H9 (cell line): ENCODE measurements around the gene NDUFV3. TPM values are rescaled to one million over a fixed set of nuclear protein-coding genes. Genes with fewer than 3 reads are reported as not detected.

Experiments used
- DNase-seq: peaks from one replicate; pipeline ENCODE4 v3.0.0-alpha.2; 2017
- H2AFZ ChIP-seq: one replicate; pipeline ENCODE4 v1.6.1; 2013; ENCODE audit warnings: mild to moderate bottlenecking, low read length, control low read depth, moderate library complexity
- H2AK5ac ChIP-seq: 2 replicates; pipeline ENCODE4 v1.6.1; 2013; ENCODE audit warnings: low read length, control low read depth, mixed read lengths; ENCODE audit not compliant: insufficient read length
- H2BK120ac ChIP-seq: one replicate; pipeline ENCODE4 v1.6.1; 2013; ENCODE audit warnings: low read depth, mild to moderate bottlenecking, low read length, control low read depth, inconsistent platforms; ENCODE audit not compliant: poor library complexity, severe bottlenecking
- H2BK12ac ChIP-seq: 2 replicates; pipeline ENCODE4 v1.6.1; 2013; ENCODE audit warnings: low read length, control low read depth, mixed read lengths, low read depth; ENCODE audit not compliant: insufficient read length
- H2BK15ac ChIP-seq: 2 replicates; pipeline ENCODE4 v1.6.1; 2013; ENCODE audit warnings: low read depth, low read length, control low read depth
- H2BK20ac ChIP-seq: one replicate; pipeline ENCODE4 v1.6.1; 2013; ENCODE audit warnings: low read depth, mild to moderate bottlenecking, low read length, control low read depth, inconsistent platforms; ENCODE audit not compliant: poor library complexity, severe bottlenecking
- H2BK5ac ChIP-seq: 2 replicates; pipeline ENCODE4 v1.6.1; 2013; ENCODE audit warnings: low read length, control low read depth, mixed read lengths; ENCODE audit not compliant: insufficient read length
- H3K14ac ChIP-seq: 2 replicates; pipeline ENCODE4 v1.6.1; 2013; ENCODE audit warnings: low read length, control low read depth; ENCODE audit not compliant: insufficient read depth
- H3K18ac ChIP-seq: 2 replicates; pipeline ENCODE4 v1.6.1; 2013; ENCODE audit warnings: low read depth, mild to moderate bottlenecking, mixed read lengths, low read length, control low read depth; ENCODE audit not compliant: insufficient read length
- H3K23ac ChIP-seq: 2 replicates; pipeline ENCODE4 v1.6.1; 2013; ENCODE audit warnings: low read length, control low read depth, mixed read lengths, low read depth; ENCODE audit not compliant: insufficient read length
- H3K23me2 ChIP-seq: 2 replicates; pipeline ENCODE4 v1.6.1; 2013; ENCODE audit warnings: low read depth, mild to moderate bottlenecking, mixed read lengths, low read length, control low read depth; ENCODE audit not compliant: insufficient read length, poor library complexity, severe bottlenecking
- H3K27ac ChIP-seq: 2 replicates; pipeline ENCODE4 v1.5.1; 2013; ENCODE audit warnings: low read length, control low read depth, mixed read lengths, low read depth; ENCODE audit not compliant: insufficient read length
- H3K27me3 ChIP-seq: 2 replicates; pipeline ENCODE4 v1.6.1; 2013; ENCODE audit warnings: low read length, control low read depth, inconsistent platforms; ENCODE audit not compliant: insufficient read depth
- H3K4ac ChIP-seq: 2 replicates; pipeline ENCODE4 v1.6.1; 2013; ENCODE audit warnings: low read depth, mild to moderate bottlenecking, control low read depth, inconsistent platforms, low read length, moderate library complexity
- H3K4me1 ChIP-seq: 2 replicates; pipeline ENCODE4 v1.6.1; 2013; ENCODE audit warnings: low read length, control low read depth, inconsistent platforms; ENCODE audit not compliant: insufficient read depth
- H3K4me2 ChIP-seq: 2 replicates; pipeline ENCODE4 v1.6.1; 2013; ENCODE audit warnings: low read length, control low read depth, mixed read lengths; ENCODE audit not compliant: insufficient read length, insufficient read depth
- H3K56ac ChIP-seq: 2 replicates; pipeline ENCODE4 v1.6.1; 2013; ENCODE audit warnings: low read depth, mild to moderate bottlenecking, mixed read lengths, low read length, control low read depth; ENCODE audit not compliant: insufficient read length
- H3K79me1 ChIP-seq: 2 replicates; pipeline ENCODE4 v1.6.1; 2013; ENCODE audit warnings: low read depth, mild to moderate bottlenecking, moderate library complexity, low read length, control low read depth, inconsistent platforms; ENCODE audit not compliant: insufficient read depth, poor library complexity, severe bottlenecking
- H3K79me2 ChIP-seq: 2 replicates; pipeline ENCODE4 v1.6.1; 2013; ENCODE audit warnings: low read length, control low read depth, inconsistent platforms; ENCODE audit not compliant: insufficient read depth
- H3K9ac ChIP-seq: 2 replicates; pipeline ENCODE4 v1.6.1; 2013; ENCODE audit warnings: low read length, control low read depth, mixed read lengths; ENCODE audit not compliant: insufficient read length; ENCODE audit errors: extremely low read depth
- H3K9me3 ChIP-seq: one replicate; pipeline ENCODE4 v1.6.1; 2013; ENCODE audit warnings: low read depth, low read length, inconsistent platforms; ENCODE audit not compliant: control insufficient read depth
- H3T11ph ChIP-seq: one replicate; pipeline ENCODE4 v1.6.1; 2013; ENCODE audit warnings: mild to moderate bottlenecking, low read length, control low read depth, inconsistent platforms
- H4K20me1 ChIP-seq: one replicate; pipeline ENCODE4 v1.6.1; 2013; ENCODE audit not compliant: control insufficient read depth, insufficient read length, insufficient read depth
- H4K5ac ChIP-seq: 2 replicates; pipeline ENCODE4 v1.6.1; 2013; ENCODE audit warnings: low read depth, mild to moderate bottlenecking, mixed read lengths, low read length, control low read depth; ENCODE audit not compliant: insufficient read length
- H4K8ac ChIP-seq: replicated peaks from 2 replicates; pipeline ENCODE4 v1.6.1; 2013; ENCODE audit warnings: low read length, control low read depth, mixed read lengths, low read depth; ENCODE audit not compliant: insufficient read length
- H4K91ac ChIP-seq: 2 replicates; pipeline ENCODE4 v1.6.1; 2013; ENCODE audit warnings: low read depth, mild to moderate bottlenecking, moderate library complexity, mixed read lengths, low read length, control low read depth; ENCODE audit not compliant: insufficient read length
- H3K27ac Mint-ChIP-seq, 3 experiments: 2 replicates in 2 of 3; 3 replicates in 1 of 3; pipeline ENCODE4 v1.8.0; 2020 to 2021; ENCODE audit warnings: mixed read lengths in 3 of 3, mild to moderate bottlenecking in 1 of 3, moderate library complexity in 1 of 3
- H3K27me3 Mint-ChIP-seq: 2 replicates; pipeline ENCODE4 v1.8.0; 2021; ENCODE audit warnings: low read depth, mild to moderate bottlenecking, moderate library complexity, mixed read lengths
- H3K36me3 Mint-ChIP-seq, 3 experiments: 2 replicates in 2 of 3; 3 replicates in 1 of 3; pipeline ENCODE4 v1.8.0; 2020 to 2021; ENCODE audit warnings: low read depth in 3 of 3, mixed read lengths in 3 of 3; ENCODE audit not compliant: insufficient read depth in 1 of 3
- H3K4me1 Mint-ChIP-seq, 2 experiments: 2 replicates each; pipeline ENCODE4 v1.8.0; 2020; ENCODE audit warnings: mixed read lengths in 2 of 2
- H3K4me3 Mint-ChIP-seq, 2 experiments: 2 replicates in 1 of 2; 3 replicates in 1 of 2; pipeline ENCODE4 v1.8.0; 2020 to 2021; ENCODE audit warnings: mild to moderate bottlenecking in 2 of 2, mixed read lengths in 2 of 2, moderate library complexity in 1 of 2
- H3K9me3 Mint-ChIP-seq, 2 experiments: 2 replicates in 1 of 2; 3 replicates in 1 of 2; pipeline ENCODE4 v1.8.0; 2020; ENCODE audit warnings: mild to moderate bottlenecking in 2 of 2, mixed read lengths in 2 of 2, moderate library complexity in 1 of 2
- CTCF ChIP-seq: fragments of 200-600 bp; sonication (generic); conservative IDR thresholded peaks from 3 replicates; pipeline ENCODE4 v1.8.0; 2021; ENCODE audit warnings: antibody characterized with exemption, mild to moderate bottlenecking
- WGBS: extraction: QIAGEN DNeasy Blood & Tissue Kit; methylation state at CpG from one replicate; pipeline ENCODE4 v1.1.7; 2013; ENCODE audit warnings: missing lambda C conversion rate, low lambda C conversion rate, mixed read lengths; ENCODE audit not compliant: insufficient read length; ENCODE audit errors: extremely low coverage; 5-methylcytosine and 5-hydroxymethylcytosine counted together
- total RNA-seq: library from RNA; stranded (reverse); gene quantifications from 2 replicates; pipeline ENCODE4 v1.2.1, GENCODE V29; 2021

NDUFV3 gene
- total RNA-seq, 1 experiment from 2014 or later = 35.6 TPM

GRCh38 chr21:42929969-42930368 is 36.9 kb downstream of the NDUFV3 start:
- DNase-seq = no peak
- Histone ChIP-seq H2BK20ac (no peak overlapping the region), H2BK120ac (no peak overlapping the region), H3K9ac (no peak overlapping the region), H3K79me2 (no peaks in the 10 kb centered on the region; the same call in 1 of the 2 replicates), H3T11ph (no peak overlapping the region), H4K8ac (no peak overlapping the region), H3K14ac (no peak overlapping the region), H3K4ac (no peak overlapping the region), H2BK15ac (no peak overlapping the region), H4K91ac (no peak overlapping the region), H3K9me3 (no peaks in the 10 kb centered on the region), H3K79me1 (no peaks in the 10 kb centered on the region), H2BK5ac (no peak overlapping the region), H3K23ac (no peak overlapping the region), H2AFZ (no peak overlapping the region), H3K56ac (no peak overlapping the region), H4K5ac (no peak overlapping the region), H3K4me1 (peaks cover 2% of the 10 kb centered on the region; the same call in 1 of the 2 replicates), H3K18ac (no peak overlapping the region), H2BK12ac (no peak overlapping the region), H3K23me2 (no peaks in the 10 kb centered on the region), H4K20me1 (no peaks in the 10 kb centered on the region), H2AK5ac (no peak overlapping the region), H3K27me3 (no peaks in the 10 kb centered on the region), H3K27ac (no peak overlapping the region), H3K4me2 (no peak overlapping the region)
- TF ChIP-seq CTCF = no peak
- H3K27me3 Mint-ChIP-seq = peaks cover 1% of the 10 kb centered on the region; the same call in 1 of the 2 replicates
- H3K27ac Mint-ChIP-seq = peak overlapping the region; percentile 10 to 75 (median 29); a peak in 3 of 7 replicates
- H3K9me3 Mint-ChIP-seq = no peaks in the 10 kb centered on the region
- H3K4me1 Mint-ChIP-seq = peaks cover 44 to 50% of the 10 kb centered on the region in 2 experiments
- peaks cover 5 to 7% (median 7%) of the 10 kb centered on the region in 3 experiments; a peak in 3 of 7 replicates for H3K36me3 Mint-ChIP-seq
- H3K4me3 Mint-ChIP-seq = no peak overlapping the region; a peak in 1 of 5 replicates
- WGBS = no CpG with 5 or more reads among the region's 3 CpGs
